Neural cell (in vitro differentiated cells): ENCODE measurements around the gene CCP110. TPM values are rescaled to one million over a fixed set of nuclear protein-coding genes. Genes with fewer than 3 reads are reported as not detected.

Experiments used
- H2AFZ ChIP-seq: fragments of 200-600, 300-800 bp; sonication (generic), shearing (Covaris generic); 2 replicates; pipeline ENCODE4 v1.6.0; 2014; ENCODE audit warnings: low read depth, mild to moderate bottlenecking, antibody characterized with exemption, low read length, moderate library complexity
- H3F3A ChIP-seq: fragments of 200-600 bp; shearing (Covaris generic); 2 replicates; pipeline ENCODE4 v1.6.1; 2016; ENCODE audit warnings: mild to moderate bottlenecking, moderate library complexity, mixed read lengths, antibody characterized with exemption, low read length; ENCODE audit not compliant: insufficient read depth, poor library complexity, severe bottlenecking
- H3K27ac ChIP-seq: fragments of 200-600, 300-800 bp; sonication (generic), shearing (Covaris generic); 2 replicates; pipeline ENCODE4 v1.5.1; 2014; ENCODE audit warnings: mild to moderate bottlenecking, low read length, moderate library complexity
- H3K27me3 ChIP-seq: fragments of 300-800, 200-600 bp; sonication (generic), shearing (Covaris generic); 2 replicates; pipeline ENCODE4 v1.6.0; 2014; ENCODE audit warnings: mild to moderate bottlenecking, low read depth, low read length, moderate library complexity; ENCODE audit not compliant: insufficient read depth
- H3K36me3 ChIP-seq: fragments of 300-800, 200-600 bp; sonication (generic), shearing (Covaris generic); 2 replicates; pipeline ENCODE4 v1.5.1; 2014; ENCODE audit warnings: mild to moderate bottlenecking, antibody characterized with exemption, low read length, moderate library complexity; ENCODE audit not compliant: insufficient read depth
- H3K4me2 ChIP-seq: fragments of 300-800, 200-600 bp; sonication (generic), shearing (Covaris generic); 2 replicates; pipeline ENCODE4 v1.6.0; 2014; ENCODE audit warnings: mild to moderate bottlenecking, low read length
- H3K4me3 ChIP-seq: fragments of 300-800, 200-600 bp; sonication (generic), shearing (Covaris generic); 2 replicates; pipeline ENCODE4 v1.5.1; 2014; ENCODE audit warnings: mild to moderate bottlenecking, low read length, moderate library complexity
- H3K79me2 ChIP-seq: fragments of 200-600 bp; shearing (Covaris generic); replicated peaks from 2 replicates; pipeline ENCODE4 v1.6.0; 2014; ENCODE audit warnings: mild to moderate bottlenecking, low read length, moderate library complexity; ENCODE audit not compliant: insufficient read depth
- H3K9ac ChIP-seq: fragments of 300-800, 200-600 bp; sonication (generic), shearing (Covaris generic); 2 replicates; pipeline ENCODE4 v1.6.1; 2016; ENCODE audit warnings: mild to moderate bottlenecking, low read length, mixed read lengths
- H3K9me2 ChIP-seq: fragments of 200-600 bp; shearing (Covaris generic); 2 replicates; pipeline ENCODE4 v1.6.1; 2016; ENCODE audit warnings: mild to moderate bottlenecking, low read length, mixed read lengths; ENCODE audit not compliant: insufficient read depth
- H3K9me3 ChIP-seq: fragments of 200-600, 300-800 bp; sonication (generic), shearing (Covaris generic); 2 replicates; pipeline ENCODE4 v1.6.1; 2016; ENCODE audit warnings: mild to moderate bottlenecking, mixed run types, low read length, moderate library complexity, mixed read lengths
- H4K20me1 ChIP-seq: fragments of 200-600 bp; shearing (Covaris generic); 2 replicates; pipeline ENCODE4 v1.6.1; 2016; ENCODE audit warnings: mild to moderate bottlenecking, mixed run types; ENCODE audit not compliant: insufficient read depth
- EP300 ChIP-seq: fragments of 450-650 bp; conservative IDR thresholded peaks from 2 replicates; pipeline ENCODE4 v1.6.1; 2014; ENCODE audit warnings: antibody characterized with exemption, mild to moderate bottlenecking, moderate library complexity; ENCODE audit not compliant: poor library complexity, severe bottlenecking
- EZH2 ChIP-seq: fragments of 200-600, 300-800 bp; shearing (Covaris generic), sonication (generic); IDR thresholded peaks from 2 replicates; pipeline ENCODE4 v1.6.1; 2014; ENCODE audit warnings: antibody characterized with exemption, low read length, borderline replicate concordance, mild to moderate bottlenecking; ENCODE audit not compliant: insufficient read depth, poor library complexity, severe bottlenecking
- MXI1 ChIP-seq: fragments of 450-650 bp; conservative IDR thresholded peaks from 2 replicates; pipeline ENCODE4 v1.6.1; 2014; ENCODE audit warnings: antibody characterized with exemption, mild to moderate bottlenecking; ENCODE audit not compliant: poor library complexity, severe bottlenecking
- POLR2AphosphoS5 ChIP-seq: IDR thresholded peaks from 2 replicates; pipeline ENCODE4 v1.6.1; 2012
- RAD21 ChIP-seq: fragments of 450-650 bp; conservative IDR thresholded peaks from 2 replicates; pipeline ENCODE4 v1.6.1; 2014; ENCODE audit warnings: antibody characterized with exemption, mild to moderate bottlenecking, moderate library complexity
- SMC3 ChIP-seq: fragments of 450-650 bp; conservative IDR thresholded peaks from 2 replicates; pipeline ENCODE4 v1.6.1; 2014; ENCODE audit warnings: antibody characterized with exemption, mild to moderate bottlenecking, moderate library complexity; ENCODE audit not compliant: poor library complexity
- TAF1 ChIP-seq: IDR thresholded peaks from 2 replicates; pipeline ENCODE4 v1.6.1; 2012; ENCODE audit warnings: low read depth
- polyA plus RNA-seq: library from polyadenylated mRNA; depleted of rRNA; stranded (reverse); fragments of >200 nt; gene quantifications from 2 replicates; pipeline ENCODE4 v1.2.3, GENCODE V29; 2014
- TF ChIP-seq, protein P1 (sequence below): fragments of 450-650 bp; IDR thresholded peaks from 2 replicates; pipeline ENCODE4 v1.5.1; 2014; ENCODE audit warnings: antibody characterized with exemption, mild to moderate bottlenecking, moderate library complexity; ENCODE audit not compliant: poor library complexity, severe bottlenecking
- TF ChIP-seq, protein P2 (sequence below): IDR thresholded peaks from 2 replicates; pipeline ENCODE4 v1.6.1; 2012; ENCODE audit warnings: borderline replicate concordance

The CCP110 gene
- polyA plus RNA-seq, 1 donor from 2014 or later = 40.3 TPM

DNA sequence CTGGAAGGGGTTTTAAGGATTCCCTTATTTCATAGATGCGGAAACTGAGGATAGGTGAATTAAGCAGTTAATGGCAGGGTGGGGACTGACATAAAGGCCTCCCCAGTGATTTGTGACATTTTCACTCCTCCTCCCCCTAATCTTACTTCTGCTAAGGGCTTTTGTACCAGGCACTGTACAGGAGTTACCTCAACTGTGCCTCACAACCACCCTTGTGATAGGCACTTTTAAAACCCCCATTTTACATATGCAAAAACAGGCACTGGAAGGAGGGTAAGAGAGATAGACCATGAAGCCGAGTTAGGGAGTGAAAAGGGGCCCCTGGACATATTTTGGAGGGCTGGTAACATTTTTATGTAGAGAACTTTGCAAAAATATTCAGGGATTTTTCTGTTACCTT lies 982 bp upstream of the CCP110 start:
- peaks cover 6% of the 10 kb centered on the region for H3F3A ChIP-seq
- H3K9ac ChIP-seq = no peak overlapping the region
- H3K27me3 ChIP-seq = no peaks in the 10 kb centered on the region
- H3K9me3 ChIP-seq = no peaks in the 10 kb centered on the region
- H3K79me2 ChIP-seq = peaks cover 54% of the 10 kb centered on the region
- H2AFZ ChIP-seq = peak overlapping the region; percentile 66
- H3K36me3 ChIP-seq = no peaks in the 10 kb centered on the region
- H3K9me2 ChIP-seq = no peaks in the 10 kb centered on the region
- H3K4me2 ChIP-seq = no peak overlapping the region
- TF ChIP-seq SMC3 (no peak), EP300 (no peak), MXI1 (no peak), TAF1 (no peak), RAD21 (no peak)
- TF ChIP-seq, protein P1, sequence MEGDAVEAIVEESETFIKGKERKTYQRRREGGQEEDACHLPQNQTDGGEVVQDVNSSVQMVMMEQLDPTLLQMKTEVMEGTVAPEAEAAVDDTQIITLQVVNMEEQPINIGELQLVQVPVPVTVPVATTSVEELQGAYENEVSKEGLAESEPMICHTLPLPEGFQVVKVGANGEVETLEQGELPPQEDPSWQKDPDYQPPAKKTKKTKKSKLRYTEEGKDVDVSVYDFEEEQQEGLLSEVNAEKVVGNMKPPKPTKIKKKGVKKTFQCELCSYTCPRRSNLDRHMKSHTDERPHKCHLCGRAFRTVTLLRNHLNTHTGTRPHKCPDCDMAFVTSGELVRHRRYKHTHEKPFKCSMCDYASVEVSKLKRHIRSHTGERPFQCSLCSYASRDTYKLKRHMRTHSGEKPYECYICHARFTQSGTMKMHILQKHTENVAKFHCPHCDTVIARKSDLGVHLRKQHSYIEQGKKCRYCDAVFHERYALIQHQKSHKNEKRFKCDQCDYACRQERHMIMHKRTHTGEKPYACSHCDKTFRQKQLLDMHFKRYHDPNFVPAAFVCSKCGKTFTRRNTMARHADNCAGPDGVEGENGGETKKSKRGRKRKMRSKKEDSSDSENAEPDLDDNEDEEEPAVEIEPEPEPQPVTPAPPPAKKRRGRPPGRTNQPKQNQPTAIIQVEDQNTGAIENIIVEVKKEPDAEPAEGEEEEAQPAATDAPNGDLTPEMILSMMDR = no peak
- TF ChIP-seq, protein P2, sequence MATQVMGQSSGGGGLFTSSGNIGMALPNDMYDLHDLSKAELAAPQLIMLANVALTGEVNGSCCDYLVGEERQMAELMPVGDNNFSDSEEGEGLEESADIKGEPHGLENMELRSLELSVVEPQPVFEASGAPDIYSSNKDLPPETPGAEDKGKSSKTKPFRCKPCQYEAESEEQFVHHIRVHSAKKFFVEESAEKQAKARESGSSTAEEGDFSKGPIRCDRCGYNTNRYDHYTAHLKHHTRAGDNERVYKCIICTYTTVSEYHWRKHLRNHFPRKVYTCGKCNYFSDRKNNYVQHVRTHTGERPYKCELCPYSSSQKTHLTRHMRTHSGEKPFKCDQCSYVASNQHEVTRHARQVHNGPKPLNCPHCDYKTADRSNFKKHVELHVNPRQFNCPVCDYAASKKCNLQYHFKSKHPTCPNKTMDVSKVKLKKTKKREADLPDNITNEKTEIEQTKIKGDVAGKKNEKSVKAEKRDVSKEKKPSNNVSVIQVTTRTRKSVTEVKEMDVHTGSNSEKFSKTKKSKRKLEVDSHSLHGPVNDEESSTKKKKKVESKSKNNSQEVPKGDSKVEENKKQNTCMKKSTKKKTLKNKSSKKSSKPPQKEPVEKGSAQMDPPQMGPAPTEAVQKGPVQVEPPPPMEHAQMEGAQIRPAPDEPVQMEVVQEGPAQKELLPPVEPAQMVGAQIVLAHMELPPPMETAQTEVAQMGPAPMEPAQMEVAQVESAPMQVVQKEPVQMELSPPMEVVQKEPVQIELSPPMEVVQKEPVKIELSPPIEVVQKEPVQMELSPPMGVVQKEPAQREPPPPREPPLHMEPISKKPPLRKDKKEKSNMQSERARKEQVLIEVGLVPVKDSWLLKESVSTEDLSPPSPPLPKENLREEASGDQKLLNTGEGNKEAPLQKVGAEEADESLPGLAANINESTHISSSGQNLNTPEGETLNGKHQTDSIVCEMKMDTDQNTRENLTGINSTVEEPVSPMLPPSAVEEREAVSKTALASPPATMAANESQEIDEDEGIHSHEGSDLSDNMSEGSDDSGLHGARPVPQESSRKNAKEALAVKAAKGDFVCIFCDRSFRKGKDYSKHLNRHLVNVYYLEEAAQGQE = no peak
- H3K4me3 ChIP-seq = peak overlapping the region; percentile 82
- H3K27ac ChIP-seq = peak overlapping the region; percentile 92
- no peaks in the 10 kb centered on the region for H4K20me1 ChIP-seq

DNA sequence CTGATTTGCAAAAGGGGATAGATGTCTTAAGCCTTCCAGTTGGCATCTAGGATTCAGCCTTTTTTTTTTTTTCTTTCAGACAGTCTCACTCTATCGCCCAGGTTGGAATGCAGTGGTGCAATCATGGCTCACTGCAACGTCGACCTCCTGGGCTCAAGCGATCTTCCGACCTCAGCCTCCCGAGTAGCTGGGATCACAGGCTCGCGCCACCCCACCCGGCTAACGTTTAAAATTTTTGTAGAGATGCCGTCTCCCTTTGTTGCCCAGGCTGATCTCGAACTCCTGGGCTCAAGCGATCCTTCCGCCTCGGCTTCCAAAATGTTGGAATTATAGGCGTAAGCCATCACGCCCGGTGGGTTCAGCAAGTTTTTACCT lies 571 bp upstream of the CCP110 start:
- no peak overlapping the region for H3K4me2 ChIP-seq
- no peak for TF ChIP-seq EZH2
- TF ChIP-seq TAF1 = no peak
- TF ChIP-seq, protein P1 = no peak
- no peak for TF ChIP-seq SMC3
- TF ChIP-seq POLR2AphosphoS5 = no peak
- no peak for TF ChIP-seq EP300
- TF ChIP-seq, protein P2 = no peak
- no peak for TF ChIP-seq MXI1
- no peak for TF ChIP-seq RAD21

More for the DNA sequence above, 571 bp upstream of the CCP110 start:
- Histone ChIP-seq H3K9ac (no peak overlapping the region), H3K36me3 (no peaks in the 10 kb centered on the region), H3F3A (peaks cover 6% of the 10 kb centered on the region), H3K9me2 (no peaks in the 10 kb centered on the region), H4K20me1 (no peaks in the 10 kb centered on the region), H2AFZ (no peak overlapping the region), H3K27ac (no peak overlapping the region), H3K4me3 (no peak overlapping the region), H3K9me3 (no peaks in the 10 kb centered on the region), H3K27me3 (no peaks in the 10 kb centered on the region), H3K79me2 (peaks cover 51% of the 10 kb centered on the region)
